Memory B cell (primary cell): ENCODE results near the gene RAPGEF6.
A peak's percentile ranks its signal among the peaks of the same experiment; 100 is the strongest.
"Not testable (repeated sequence)": the region's sequence is repeated elsewhere in the genome, so short reads cannot be mapped to it uniquely, and the experiment has no call there.

Experiments
- ATAC-seq: fragments of 150-1000 bp; cut with Tn5 transposase; 2 replicates; pipeline ENCODE4 v1.10.0; 2021; ENCODE audit warnings: low read depth, mild to moderate bottlenecking, moderate library complexity
- DNase-seq, 2 donors: peaks; one replicate each; pipeline ENCODE4 v3.0.0; 2022; ENCODE audit warnings: low spot score in 2 of 2
- H3K27ac Mint-ChIP-seq: one replicate; pipeline ENCODE4 v1.8.0; 2022; ENCODE audit warnings: mild to moderate bottlenecking, moderate library complexity, mixed read lengths
- H3K27me3 Mint-ChIP-seq: one replicate; pipeline ENCODE4 v1.8.0; 2022; ENCODE audit warnings: mixed read lengths
- H3K36me3 Mint-ChIP-seq: one replicate; pipeline ENCODE4 v1.8.0; 2022; ENCODE audit warnings: mild to moderate bottlenecking, mixed read lengths
- H3K4me1 Mint-ChIP-seq: one replicate; pipeline ENCODE4 v1.8.0; 2022; ENCODE audit warnings: mixed read lengths
- H3K4me3 Mint-ChIP-seq: one replicate; pipeline ENCODE4 v1.8.0; 2022; ENCODE audit warnings: mild to moderate bottlenecking, moderate library complexity, mixed read lengths
- H3K9me3 Mint-ChIP-seq: one replicate; pipeline ENCODE4 v1.8.0; 2022; ENCODE audit warnings: mixed read lengths

Gene RAPGEF6

DNA sequence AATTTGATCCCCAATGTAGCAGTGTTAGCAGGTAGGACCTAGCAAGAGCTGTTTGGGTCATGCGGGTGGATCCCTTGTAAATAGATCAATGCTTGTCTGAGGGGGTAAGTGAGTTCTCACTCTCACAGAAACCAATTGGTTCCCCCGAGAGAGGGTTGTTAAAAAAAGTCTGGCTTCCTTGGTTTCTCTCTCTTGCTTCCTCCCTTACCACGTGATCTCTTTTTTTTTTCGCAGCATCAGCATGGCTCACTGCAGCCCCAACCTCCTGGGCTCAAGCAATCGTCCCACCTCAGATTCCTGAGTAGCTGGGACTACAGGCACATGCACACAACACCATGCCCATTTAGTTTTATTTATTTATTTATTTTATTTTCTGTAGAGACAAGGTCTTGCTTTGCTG, 26.4 kb downstream of the RAPGEF6 start:
- H3K4me1 Mint-ChIP-seq = peaks cover 43% of the 10 kb centered on the region
- ATAC-seq = no peak
- no peaks in the 10 kb centered on the region for H3K9me3 Mint-ChIP-seq
- peaks cover 11% of the 10 kb centered on the region for H3K36me3 Mint-ChIP-seq
- no peaks in the 10 kb centered on the region for H3K27me3 Mint-ChIP-seq
- DNase-seq = no peak
- no peak overlapping the region for H3K27ac Mint-ChIP-seq
- H3K4me3 Mint-ChIP-seq = no peak overlapping the region

DNA sequence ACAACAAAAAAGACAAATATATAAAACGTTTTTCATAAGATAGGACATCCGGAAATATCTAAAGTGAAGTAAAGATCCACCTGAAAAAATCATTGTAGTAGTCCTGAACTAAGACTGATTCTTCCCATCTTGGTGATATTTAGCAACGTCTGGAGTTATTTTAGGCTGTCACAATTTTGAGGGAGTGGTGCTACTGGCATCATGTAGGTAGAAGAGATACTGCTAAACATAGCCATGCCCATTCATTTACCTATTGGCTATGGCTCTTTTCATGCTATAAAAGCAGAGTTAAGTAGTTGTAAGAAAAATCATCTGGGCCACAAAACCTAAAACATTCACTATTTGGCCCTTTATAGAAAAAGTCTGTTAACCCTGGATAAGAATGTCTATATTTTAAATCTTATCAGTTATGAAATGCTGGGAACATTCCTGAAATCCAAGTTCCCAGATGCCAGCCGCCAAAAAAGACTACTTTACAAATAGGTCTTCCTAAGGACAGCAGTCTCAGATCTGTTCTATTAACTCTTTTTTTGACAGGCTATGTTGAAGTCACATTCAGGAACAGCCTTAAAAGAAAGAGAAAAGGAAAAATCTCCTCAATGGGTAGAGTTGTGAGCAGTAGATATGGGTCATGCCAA, 27.0 kb downstream of the RAPGEF6 start:
- Mint-ChIP-seq H3K27ac (peak overlapping the region; percentile 36), H3K27me3 (no peaks in the 10 kb centered on the region), H3K9me3 (no peaks in the 10 kb centered on the region), H3K36me3 (peaks cover 11% of the 10 kb centered on the region), H3K4me3 (no peak overlapping the region), H3K4me1 (peaks cover 43% of the 10 kb centered on the region)
- ATAC-seq = no peak
- DNase-seq = no peak

DNA sequence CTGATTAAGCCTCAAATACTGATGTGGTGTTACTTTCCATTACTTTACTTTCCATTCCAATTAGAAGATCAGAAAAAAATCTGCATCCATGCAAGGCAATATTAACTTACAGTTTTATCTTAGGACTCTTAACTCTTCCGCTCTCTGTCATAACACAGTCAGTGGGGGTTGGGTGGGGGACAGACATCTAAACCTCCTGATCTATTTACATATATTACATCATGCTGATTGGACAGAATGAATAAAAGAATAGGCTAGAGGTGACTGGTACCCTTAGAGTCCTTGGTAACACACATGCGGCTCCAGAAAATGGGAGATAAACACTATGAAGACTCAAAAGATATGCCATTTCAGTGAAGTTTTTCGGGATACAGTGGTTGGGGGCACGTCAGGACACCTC, 27.6 kb downstream of the RAPGEF6 start:
- H3K27ac Mint-ChIP-seq = peak overlapping the region; percentile 36

DNA sequence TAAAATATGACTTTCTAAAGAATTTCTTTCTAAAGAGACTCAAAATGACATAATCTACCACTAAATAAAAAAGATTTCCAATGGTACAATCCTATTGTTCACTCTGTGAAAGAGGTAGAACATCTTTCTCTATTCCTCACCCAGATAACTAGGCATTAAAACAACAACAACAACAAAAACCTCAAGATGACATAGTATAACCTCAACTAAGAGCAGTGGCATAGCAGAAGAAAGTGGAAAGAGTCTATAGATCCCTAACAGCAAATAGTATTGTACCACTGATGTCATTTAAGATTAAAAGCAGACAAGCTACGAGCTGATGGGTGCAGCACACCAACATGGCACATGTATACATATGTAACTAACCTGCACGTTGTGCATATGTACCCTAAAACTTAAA, 29.9 kb downstream of the RAPGEF6 start:
- H3K4me1 Mint-ChIP-seq = peaks cover 35% of the 10 kb centered on the region
- ATAC-seq = no peak
- H3K27ac Mint-ChIP-seq = peak overlapping the region; percentile 76
- peaks cover 25% of the 10 kb centered on the region for H3K36me3 Mint-ChIP-seq
- no peaks in the 10 kb centered on the region for H3K27me3 Mint-ChIP-seq
- no peak overlapping the region for H3K4me3 Mint-ChIP-seq
- DNase-seq = no peak
- H3K9me3 Mint-ChIP-seq = no peaks in the 10 kb centered on the region

More for the DNA sequence above, 27.6 kb downstream of the RAPGEF6 start:
- no peak overlapping the region for H3K4me3 Mint-ChIP-seq
- H3K36me3 Mint-ChIP-seq = peaks cover 14% of the 10 kb centered on the region
- H3K9me3 Mint-ChIP-seq = no peaks in the 10 kb centered on the region
- no peaks in the 10 kb centered on the region for H3K27me3 Mint-ChIP-seq
- H3K4me1 Mint-ChIP-seq = peaks cover 43% of the 10 kb centered on the region
- no peak for DNase-seq
- no peak for ATAC-seq

DNA sequence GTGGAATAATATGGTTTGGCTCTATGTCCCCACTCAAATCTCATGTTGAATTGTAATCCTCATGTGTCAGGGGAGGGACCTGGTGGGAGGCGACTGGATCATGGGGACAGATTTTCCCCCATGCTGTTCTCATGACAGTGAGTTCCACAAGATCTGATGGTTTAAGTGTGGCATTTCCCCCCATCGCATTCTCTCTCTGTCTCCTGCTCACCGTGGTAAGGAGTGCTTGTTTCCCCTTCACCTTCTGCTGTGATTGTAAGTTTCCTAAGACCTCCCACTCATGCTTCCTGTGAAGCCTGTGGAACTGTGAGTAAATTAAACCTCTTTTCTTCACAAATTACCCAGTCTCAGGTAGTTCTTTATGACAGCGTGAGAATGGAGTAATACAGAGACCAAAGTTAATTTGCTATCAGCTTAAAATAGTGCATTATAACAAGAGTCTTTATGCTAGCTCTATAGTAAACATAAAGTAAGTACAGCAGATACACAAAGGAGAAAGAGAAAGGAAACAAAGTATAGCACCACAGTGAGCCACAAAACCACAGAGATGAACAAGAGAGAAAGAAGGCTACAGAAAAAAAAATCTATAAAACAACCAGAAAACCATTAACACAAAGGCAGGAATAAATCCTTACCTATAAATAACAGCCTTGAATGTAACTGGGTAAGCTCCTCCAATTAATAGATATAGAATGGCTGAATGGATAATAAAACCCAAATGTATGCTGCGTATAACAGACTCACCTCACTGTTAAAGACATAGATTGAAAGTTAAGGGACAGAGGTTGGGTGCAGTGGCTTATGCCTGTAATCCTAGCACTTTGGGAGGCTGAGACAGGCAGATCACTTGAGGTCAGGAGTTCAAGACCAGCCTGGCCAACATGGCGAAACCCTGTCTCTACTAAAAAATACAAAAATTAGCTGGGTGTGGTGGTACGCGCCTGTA, 39.7 kb downstream of the RAPGEF6 start:
- no peaks in the 10 kb centered on the region for H3K9me3 Mint-ChIP-seq
- H3K27ac Mint-ChIP-seq = peak overlapping the region; percentile 16
- no peak for DNase-seq
- no peak overlapping the region for H3K4me3 Mint-ChIP-seq
- no peak for ATAC-seq
- H3K27me3 Mint-ChIP-seq = no peaks in the 10 kb centered on the region
- peaks cover 28% of the 10 kb centered on the region for H3K4me1 Mint-ChIP-seq
- H3K36me3 Mint-ChIP-seq = peaks cover 29% of the 10 kb centered on the region

DNA sequence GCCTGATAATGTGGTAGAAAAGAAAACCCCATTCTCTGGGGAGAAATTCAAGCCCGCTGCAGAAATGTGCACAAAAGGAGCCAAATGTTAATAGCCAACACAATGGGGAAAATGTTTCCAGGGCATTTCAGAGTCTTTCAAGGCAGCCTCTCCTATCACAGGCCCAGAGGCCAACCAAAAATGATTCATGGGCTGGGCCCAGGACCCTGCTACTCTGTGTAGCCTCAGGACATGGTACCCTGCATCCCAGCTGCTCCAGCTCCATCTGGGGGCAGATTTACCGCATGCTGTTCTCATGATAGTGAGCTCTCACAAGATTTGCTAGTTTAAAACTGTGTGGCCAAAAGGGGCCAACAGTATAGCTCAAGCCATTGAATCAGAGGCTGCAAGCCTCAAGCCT, 41.1 kb downstream of the RAPGEF6 start:
- ATAC-seq = no peak
- peaks cover 23% of the 10 kb centered on the region for H3K36me3 Mint-ChIP-seq

DNA sequence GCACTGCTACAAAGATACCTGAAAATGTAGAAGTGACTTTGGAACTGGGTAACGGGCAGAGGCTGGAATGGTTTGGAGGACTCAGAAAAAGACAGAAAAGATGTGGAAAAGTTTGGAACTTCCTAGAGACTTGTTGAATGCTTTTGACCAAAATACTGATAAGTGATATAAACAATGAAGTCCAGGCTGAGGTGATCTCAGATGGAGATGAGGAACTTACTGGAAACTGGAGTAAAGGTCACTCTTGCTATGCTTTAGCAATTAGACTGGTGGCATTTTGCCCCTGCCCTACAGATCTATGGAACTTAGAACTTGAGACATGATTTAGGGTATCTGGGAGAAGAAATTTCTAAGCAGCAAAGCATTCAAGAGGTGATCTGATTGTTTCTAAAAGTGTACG, 41.6 kb downstream of the RAPGEF6 start:
- not testable (repeated sequence) for H3K4me3 Mint-ChIP-seq, H3K27me3 Mint-ChIP-seq, DNase-seq, ATAC-seq, H3K9me3 Mint-ChIP-seq
- H3K27ac Mint-ChIP-seq = peak overlapping the region; percentile 4
- H3K36me3 Mint-ChIP-seq = peaks cover 22% of the 10 kb centered on the region
- peaks cover 28% of the 10 kb centered on the region for H3K4me1 Mint-ChIP-seq

More for the DNA sequence above, 41.1 kb downstream of the RAPGEF6 start:
- no peaks in the 10 kb centered on the region for H3K27me3 Mint-ChIP-seq
- H3K9me3 Mint-ChIP-seq = no peaks in the 10 kb centered on the region
- no peak overlapping the region for H3K4me3 Mint-ChIP-seq
- peaks cover 28% of the 10 kb centered on the region for H3K4me1 Mint-ChIP-seq
- DNase-seq = no peak
- peak overlapping the region; percentile 4 for H3K27ac Mint-ChIP-seq

DNA sequence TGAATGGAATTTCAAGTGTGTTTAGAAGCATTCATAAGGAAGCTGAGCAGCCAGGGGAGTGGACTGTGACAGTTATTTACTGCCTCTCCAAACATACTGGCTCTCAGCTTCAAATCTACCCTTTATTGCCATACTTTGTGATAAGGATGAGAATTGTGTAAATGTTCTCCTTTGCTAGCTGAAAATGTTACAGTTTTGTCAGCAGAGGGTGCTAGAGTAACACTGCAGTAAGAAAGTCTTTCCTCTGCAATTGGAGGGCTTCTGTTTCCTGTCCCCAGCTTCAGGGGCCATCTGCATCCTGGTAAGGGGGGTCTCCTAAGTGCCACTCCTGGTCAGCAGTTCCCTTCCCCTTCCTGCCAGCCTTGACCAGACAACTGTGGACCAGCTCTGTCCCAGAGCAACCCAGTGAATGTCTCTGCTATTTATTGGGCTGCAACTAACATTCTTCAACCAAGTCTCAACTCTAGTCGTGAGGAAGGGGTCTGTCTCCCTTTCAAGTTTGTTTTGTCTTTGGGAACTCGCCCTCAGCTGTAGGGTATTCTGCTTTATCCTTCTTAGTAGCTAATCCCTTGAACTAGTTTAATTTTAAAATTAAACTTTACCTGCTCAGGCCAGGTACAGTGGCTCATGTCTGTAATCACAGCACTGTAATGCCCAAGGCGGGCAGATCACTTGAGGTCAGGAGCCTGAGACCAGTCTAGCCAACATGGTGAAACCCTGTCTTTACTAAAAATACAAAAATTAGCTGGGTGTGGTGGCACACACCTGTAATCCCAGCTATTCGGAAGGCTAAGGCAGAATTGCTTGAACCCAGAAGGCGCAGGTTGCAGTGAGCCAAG, 45.3 kb downstream of the RAPGEF6 start:
- Mint-ChIP-seq H3K27ac (peak overlapping the region; percentile 24), H3K4me3 (no peak overlapping the region), H3K36me3 (peaks cover 12% of the 10 kb centered on the region), H3K9me3 (no peaks in the 10 kb centered on the region), H3K4me1 (peaks cover 23% of the 10 kb centered on the region), H3K27me3 (no peaks in the 10 kb centered on the region)
- ATAC-seq (peak; percentile 49), DNase-seq (peak; percentile 35 to 44)

DNA sequence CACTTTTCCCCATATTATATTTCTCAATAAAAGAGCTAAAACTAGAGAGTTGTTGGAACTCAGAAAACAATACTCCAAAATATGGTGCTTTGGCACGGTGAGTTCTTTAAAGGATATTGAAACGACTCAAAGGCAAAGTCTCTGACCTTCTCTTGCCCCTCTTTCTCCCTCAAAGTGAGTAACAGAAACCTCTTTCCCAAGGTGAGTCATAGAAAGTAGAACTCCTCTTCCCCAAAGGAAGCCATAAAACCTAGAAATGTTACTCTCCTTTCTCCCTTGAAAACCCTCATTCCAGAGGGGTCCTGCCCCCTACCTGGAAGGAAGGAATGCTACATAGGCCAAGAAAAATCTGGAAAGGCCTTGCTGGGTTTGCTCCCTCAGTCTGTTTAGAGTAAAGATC, 47.5 kb downstream of the RAPGEF6 start:
- H3K27ac Mint-ChIP-seq = no peak overlapping the region
- no peaks in the 10 kb centered on the region for H3K27me3 Mint-ChIP-seq
- ATAC-seq (no peak), DNase-seq (no peak)
- H3K4me3 Mint-ChIP-seq = no peak overlapping the region
- no peaks in the 10 kb centered on the region for H3K9me3 Mint-ChIP-seq
- H3K4me1 Mint-ChIP-seq = peaks cover 18% of the 10 kb centered on the region
- peaks cover 8% of the 10 kb centered on the region for H3K36me3 Mint-ChIP-seq

DNA sequence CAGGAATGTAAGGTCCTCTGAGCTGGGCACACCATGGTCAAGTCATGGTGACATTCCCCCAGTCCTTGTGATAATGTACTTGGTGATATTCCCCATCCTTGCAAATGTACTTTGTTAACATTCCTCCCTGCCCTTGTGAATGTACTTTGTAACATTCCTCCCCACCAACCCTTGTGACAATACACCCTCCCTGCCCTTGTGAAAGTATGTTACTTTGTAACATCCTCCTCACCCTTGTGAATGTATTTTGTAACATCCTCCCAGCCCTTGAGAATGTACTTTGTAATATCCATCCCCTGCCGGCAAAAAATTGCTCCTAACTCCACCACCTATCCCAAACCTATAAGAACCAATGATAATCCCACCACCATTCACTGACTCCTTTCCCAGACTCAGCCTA, 53.3 kb downstream of the RAPGEF6 start:
- Mint-ChIP-seq H3K4me3 (no peak overlapping the region), H3K4me1 (peaks cover 34% of the 10 kb centered on the region), H3K27me3 (no peaks in the 10 kb centered on the region), H3K27ac (peak overlapping the region; percentile 7), H3K36me3 (peaks cover 29% of the 10 kb centered on the region), H3K9me3 (no peaks in the 10 kb centered on the region)
- ATAC-seq (no peak), DNase-seq (no peak)

DNA sequence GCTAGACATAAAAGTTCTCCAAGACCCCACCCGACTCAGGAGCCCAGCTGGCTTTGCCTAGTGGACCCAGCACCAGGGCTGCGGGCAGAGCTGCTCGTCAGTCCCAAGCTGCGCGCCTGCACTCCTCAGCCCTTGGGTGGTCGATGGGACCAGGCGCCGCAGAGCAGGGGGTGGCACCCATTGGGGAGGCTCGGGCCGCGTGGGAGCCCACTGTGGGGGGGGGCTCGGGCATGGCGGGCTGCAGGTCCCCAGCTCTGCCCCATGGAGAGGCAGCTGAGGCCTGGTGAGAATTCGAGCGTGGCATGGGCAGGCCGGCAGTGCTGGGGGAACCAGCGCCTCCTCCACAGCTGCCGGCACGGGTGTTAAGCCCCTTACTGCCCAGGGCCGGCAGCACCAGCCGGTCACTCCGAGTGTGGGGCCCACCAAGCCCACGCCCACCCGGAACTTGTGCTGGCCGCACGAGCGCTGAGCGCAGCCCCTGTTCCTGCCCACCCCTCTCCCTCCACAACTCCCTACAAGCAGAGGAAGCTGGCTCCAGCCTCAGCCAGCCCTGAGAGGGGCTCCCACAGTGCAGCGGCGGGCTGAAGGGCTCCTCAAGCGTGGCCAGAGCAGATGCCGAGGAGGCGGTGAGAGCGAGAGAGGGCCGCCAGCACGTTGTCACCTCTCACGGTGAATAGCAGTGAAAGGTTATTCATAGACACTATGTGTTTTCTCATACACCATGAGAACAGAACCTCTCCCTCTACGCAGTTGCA, 54.9 kb downstream of the RAPGEF6 start:
- Mint-ChIP-seq H3K27me3 (no peaks in the 10 kb centered on the region), H3K4me1 (peaks cover 30% of the 10 kb centered on the region), H3K36me3 (peaks cover 27% of the 10 kb centered on the region), H3K9me3 (no peaks in the 10 kb centered on the region), H3K27ac (no peak overlapping the region), H3K4me3 (no peak overlapping the region)
- DNase-seq (no peak), ATAC-seq (no peak)

DNA sequence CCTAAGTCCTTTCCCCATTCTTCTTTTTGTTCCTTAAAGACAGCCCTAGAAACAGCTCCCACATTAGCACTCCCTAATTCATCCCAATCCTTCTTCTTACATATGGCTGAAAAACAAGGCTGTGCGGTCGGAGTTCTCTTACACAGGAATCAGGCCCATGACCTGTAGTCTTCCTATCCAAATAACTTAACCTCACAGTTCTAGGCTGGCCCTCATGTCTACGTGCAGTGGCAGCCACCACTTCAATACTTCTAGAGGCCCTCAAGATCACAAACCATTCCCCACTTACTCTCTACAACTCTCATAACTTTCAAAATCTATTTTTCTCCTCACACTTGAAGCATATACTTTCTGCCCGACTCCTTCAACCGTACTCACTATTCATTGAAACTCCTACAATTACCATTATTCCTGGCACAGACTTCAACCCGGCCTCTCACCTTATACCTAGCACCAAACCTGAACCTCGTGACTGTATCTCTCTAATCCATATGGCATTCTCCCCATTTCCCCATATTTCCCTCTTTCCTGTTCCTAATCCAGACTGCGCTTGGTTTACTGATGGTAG, 59.3 kb downstream of the RAPGEF6 start:
- no peak overlapping the region for H3K27ac Mint-ChIP-seq
- peaks cover 26% of the 10 kb centered on the region for H3K36me3 Mint-ChIP-seq
- no peaks in the 10 kb centered on the region for H3K9me3 Mint-ChIP-seq
- ATAC-seq (no peak), DNase-seq (no peak)
- H3K4me1 Mint-ChIP-seq = peaks cover 28% of the 10 kb centered on the region
- no peak overlapping the region for H3K4me3 Mint-ChIP-seq
- H3K27me3 Mint-ChIP-seq = no peaks in the 10 kb centered on the region

DNA sequence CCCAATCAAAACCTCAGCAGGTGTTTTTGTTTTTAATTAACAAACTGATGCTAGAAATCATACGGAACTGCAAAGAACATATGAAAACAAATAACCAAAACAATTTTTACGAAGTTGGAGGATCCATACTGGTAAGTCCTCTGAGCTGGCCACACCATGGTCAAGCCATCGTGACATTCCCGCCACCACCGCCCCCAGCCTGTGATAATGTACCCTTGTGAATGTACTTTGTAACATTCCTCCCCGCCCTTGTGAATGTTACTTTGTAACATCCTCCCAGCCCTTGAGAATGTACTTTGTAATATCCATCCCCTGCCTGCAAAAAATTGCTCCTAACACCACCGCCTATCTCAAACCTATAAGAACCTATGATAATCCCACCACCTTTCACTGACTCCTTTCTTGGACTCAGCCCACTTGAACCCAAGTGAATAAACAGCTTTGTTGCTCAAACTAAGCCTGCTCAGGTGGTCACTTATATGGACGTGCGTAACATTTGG, 63.3 kb downstream of the RAPGEF6 start:
- Mint-ChIP-seq H3K4me3 (no peak overlapping the region), H3K9me3 (no peaks in the 10 kb centered on the region), H3K27ac (no peak overlapping the region), H3K36me3 (peaks cover 19% of the 10 kb centered on the region), H3K27me3 (no peaks in the 10 kb centered on the region), H3K4me1 (peaks cover 25% of the 10 kb centered on the region)
- no peak for ATAC-seq
- DNase-seq = no peak
